ENCODE results near the gene OR2L5. TPM values are rescaled to one million over a fixed set of nuclear protein-coding genes. Genes with fewer than 3 reads are reported as not detected.

The OR2L5 gene
- total and polyA plus RNA-seq, 2 of the 4 experiments (the other 2 are of a cell fraction), result not detected

DNA sequence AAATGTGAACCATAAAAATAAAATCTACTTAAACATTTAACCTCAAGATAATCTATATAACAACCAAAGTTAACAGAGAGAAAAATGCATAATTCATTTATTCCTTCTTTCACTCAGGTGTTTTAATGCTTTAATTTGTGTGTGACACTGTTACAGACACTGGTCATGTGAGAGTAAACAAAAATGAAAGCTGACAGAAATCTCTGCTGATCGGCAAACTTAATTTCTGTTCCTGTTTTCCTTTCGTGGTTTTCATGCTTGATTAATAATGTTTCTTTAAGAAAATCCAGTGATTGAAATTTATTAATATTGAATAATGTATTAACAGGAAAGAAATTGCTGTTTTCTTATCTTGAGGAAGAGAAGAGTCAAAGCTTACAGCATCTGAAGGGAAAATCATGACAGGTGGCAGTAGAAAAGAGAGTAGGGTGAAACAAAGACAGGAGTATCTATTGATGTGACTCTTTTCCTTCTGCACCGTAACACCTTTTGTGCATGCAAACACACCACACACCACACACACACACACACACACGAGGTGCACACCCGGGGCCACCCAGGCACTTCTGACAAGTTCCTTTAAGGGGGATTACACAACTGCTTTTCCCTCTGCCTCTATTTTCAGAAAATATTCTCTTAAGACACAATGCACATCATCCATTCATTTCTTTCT is 46.8 kb upstream of the OR2L5 start:
- Histone ChIP-seq H4K20me1 (ENCODE audit: insufficient read depth, low read length) (no peaks in the 10 kb centered on the region), H3K9me1 (ENCODE audit: insufficient read depth, low read length) (no peaks in the 10 kb centered on the region), H3K27me3 (ENCODE audit: control insufficient read depth, insufficient read depth, low read length) (no peaks in the 10 kb centered on the region), H2AK9ac (replicated peaks; ENCODE audit: low read depth, low read length, poor library complexity) (peak overlapping the region; percentile 42), H2AFZ (replicated peaks; ENCODE audit: low read length, poor library complexity) (no peak overlapping the region), H3K18ac (ENCODE audit: low read depth, low read length) (no peak overlapping the region), H3K56ac (ENCODE audit: extremely low read depth, insufficient read depth, low read length) (no peak overlapping the region), H3K9ac (ENCODE audit: low read depth, low read length) (no peak overlapping the region), H2BK15ac (ENCODE audit: low read depth, low read length) (no peak overlapping the region), H3K36me3 (ENCODE audit: control insufficient read depth, insufficient read depth, low read length) (no peaks in the 10 kb centered on the region), H4K91ac (ENCODE audit: insufficient read depth, low read depth, low read length) (no peak overlapping the region), H3K4me2 (ENCODE audit: low read depth, low read length) (no peak overlapping the region), H3K4me1 (ENCODE audit: control insufficient read depth, insufficient read depth, low read length) (no peaks in the 10 kb centered on the region), H3K79me1 (ENCODE audit: low read depth in 1 of 2, low read length in 2 of 2) (no peaks in the 10 kb centered on the region), H3K27ac (ENCODE audit: insufficient read depth, low read length) (no peak overlapping the region), H3K9me3 (ENCODE audit: control insufficient read depth, insufficient read depth, low read length) (peaks cover 14% of the 10 kb centered on the region), H2BK120ac (ENCODE audit: low read depth, low read length) (no peak overlapping the region), H2BK5ac (ENCODE audit: low read depth, low read length, poor library complexity, severe bottlenecking) (no peak overlapping the region), H2BK20ac (ENCODE audit: low read depth, low read length) (no peak overlapping the region), H3K14ac (replicated peaks; ENCODE audit: low read depth, low read length) (no peak overlapping the region), H3K23ac (ENCODE audit: low read depth, low read length) (no peak overlapping the region), H3K4ac (ENCODE audit: low read depth, low read length) (no peak overlapping the region), H4K8ac (ENCODE audit: low read depth in 2 of 2, low read length in 2 of 2) (no peak overlapping the region), H2AK5ac (ENCODE audit: low read depth, low read length) (no peak overlapping the region), H3K4me3 (ENCODE audit: insufficient read depth, low read depth, low read length) (no peak overlapping the region), H4K5ac (ENCODE audit: low read depth, low read length) (no peak overlapping the region)
- ChIA-PET CTCF (no interaction called here), POLR2A (ENCODE audit: unreplicated experiment) (no interaction called here)
- DNase-seq (no peak), ATAC-seq (ENCODE audit: low read depth) (no peak)
- no CpG with 5 or more reads among the region's 5 CpGs for WGBS, 2 experiments (ENCODE audit: extremely low coverage in 2 of 2, insufficient read length in 1 of 2)
- BruUV-seq (replicated peaks), result no TSS peak
- TF ChIP-seq FOS (IDR thresholded peaks at IDR 0.05; ENCODE audit: low read depth, low read length) (no peak), BHLHE40 (IDR thresholded peaks at IDR 0.05; ENCODE audit: low read depth, low read length) (no peak), SMC3 (IDR thresholded peaks at IDR 0.05; ENCODE audit: low read depth, low read length) (no peak), CHD1 (IDR thresholded peaks at IDR 0.05; ENCODE audit: low read depth, low read length) (no peak), RFX5 (IDR thresholded peaks at IDR 0.05; ENCODE audit: low read depth, low read length) (no peak), NFE2L2 (IDR thresholded peaks at IDR 0.05; ENCODE audit: low read depth, low read length) (no peak), MAZ (IDR thresholded peaks at IDR 0.05; ENCODE audit: borderline replicate concordance, low read depth, low read length) (no peak), RAD21 (IDR thresholded peaks at IDR 0.05; ENCODE audit: low read length) (no peak), CEBPB (IDR thresholded peaks at IDR 0.05; ENCODE audit: low read depth, low read length) (no peak), POLR2A (IDR thresholded peaks at IDR 0.05; ENCODE audit: low read depth, low read length) (no peak), MXI1 (IDR thresholded peaks at IDR 0.05; ENCODE audit: borderline replicate concordance, low read depth, low read length) (no peak), RCOR1 (IDR thresholded peaks at IDR 0.05; ENCODE audit: insufficient replicate concordance, low read length) (no peak)
- TF ChIP-seq, protein P1, sequence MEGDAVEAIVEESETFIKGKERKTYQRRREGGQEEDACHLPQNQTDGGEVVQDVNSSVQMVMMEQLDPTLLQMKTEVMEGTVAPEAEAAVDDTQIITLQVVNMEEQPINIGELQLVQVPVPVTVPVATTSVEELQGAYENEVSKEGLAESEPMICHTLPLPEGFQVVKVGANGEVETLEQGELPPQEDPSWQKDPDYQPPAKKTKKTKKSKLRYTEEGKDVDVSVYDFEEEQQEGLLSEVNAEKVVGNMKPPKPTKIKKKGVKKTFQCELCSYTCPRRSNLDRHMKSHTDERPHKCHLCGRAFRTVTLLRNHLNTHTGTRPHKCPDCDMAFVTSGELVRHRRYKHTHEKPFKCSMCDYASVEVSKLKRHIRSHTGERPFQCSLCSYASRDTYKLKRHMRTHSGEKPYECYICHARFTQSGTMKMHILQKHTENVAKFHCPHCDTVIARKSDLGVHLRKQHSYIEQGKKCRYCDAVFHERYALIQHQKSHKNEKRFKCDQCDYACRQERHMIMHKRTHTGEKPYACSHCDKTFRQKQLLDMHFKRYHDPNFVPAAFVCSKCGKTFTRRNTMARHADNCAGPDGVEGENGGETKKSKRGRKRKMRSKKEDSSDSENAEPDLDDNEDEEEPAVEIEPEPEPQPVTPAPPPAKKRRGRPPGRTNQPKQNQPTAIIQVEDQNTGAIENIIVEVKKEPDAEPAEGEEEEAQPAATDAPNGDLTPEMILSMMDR (conservative IDR thresholded peaks at IDR 0.05; ENCODE audit: low read depth, low read length), result no peak
- TF ChIP-seq, protein P2, sequence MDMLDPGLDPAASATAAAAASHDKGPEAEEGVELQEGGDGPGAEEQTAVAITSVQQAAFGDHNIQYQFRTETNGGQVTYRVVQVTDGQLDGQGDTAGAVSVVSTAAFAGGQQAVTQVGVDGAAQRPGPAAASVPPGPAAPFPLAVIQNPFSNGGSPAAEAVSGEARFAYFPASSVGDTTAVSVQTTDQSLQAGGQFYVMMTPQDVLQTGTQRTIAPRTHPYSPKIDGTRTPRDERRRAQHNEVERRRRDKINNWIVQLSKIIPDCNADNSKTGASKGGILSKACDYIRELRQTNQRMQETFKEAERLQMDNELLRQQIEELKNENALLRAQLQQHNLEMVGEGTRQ (IDR thresholded peaks at IDR 0.05; ENCODE audit: low read depth, low read length), result no peak
- TF ChIP-seq, protein P3, sequence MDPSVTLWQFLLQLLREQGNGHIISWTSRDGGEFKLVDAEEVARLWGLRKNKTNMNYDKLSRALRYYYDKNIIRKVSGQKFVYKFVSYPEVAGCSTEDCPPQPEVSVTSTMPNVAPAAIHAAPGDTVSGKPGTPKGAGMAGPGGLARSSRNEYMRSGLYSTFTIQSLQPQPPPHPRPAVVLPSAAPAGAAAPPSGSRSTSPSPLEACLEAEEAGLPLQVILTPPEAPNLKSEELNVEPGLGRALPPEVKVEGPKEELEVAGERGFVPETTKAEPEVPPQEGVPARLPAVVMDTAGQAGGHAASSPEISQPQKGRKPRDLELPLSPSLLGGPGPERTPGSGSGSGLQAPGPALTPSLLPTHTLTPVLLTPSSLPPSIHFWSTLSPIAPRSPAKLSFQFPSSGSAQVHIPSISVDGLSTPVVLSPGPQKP (IDR thresholded peaks at IDR 0.05; ENCODE audit: borderline replicate concordance, low read depth, low read length), result no peak
- intact Hi-C loops (cut with micrococcal nuclease) (no loop called here), dilution Hi-C loops (cut with HindIII; ENCODE audit: low sequenced_read_pairs, unreplicated experiment) (no loop called here), in situ Hi-C loops (cut with MboI; ENCODE audit: low sequenced_read_pairs) (no loop called here)
